HG03108 (cell line): ENCODE measurements around the gene YKT6.

Experiments used
- ATAC-seq: cut with Tn5 transposase; IDR thresholded peaks from one replicate; pipeline ENCODE4 v1.9.1; 2021; ENCODE audit warnings: moderate library complexity; ENCODE audit not compliant: unreplicated experiment

The YKT6 gene

DNA sequence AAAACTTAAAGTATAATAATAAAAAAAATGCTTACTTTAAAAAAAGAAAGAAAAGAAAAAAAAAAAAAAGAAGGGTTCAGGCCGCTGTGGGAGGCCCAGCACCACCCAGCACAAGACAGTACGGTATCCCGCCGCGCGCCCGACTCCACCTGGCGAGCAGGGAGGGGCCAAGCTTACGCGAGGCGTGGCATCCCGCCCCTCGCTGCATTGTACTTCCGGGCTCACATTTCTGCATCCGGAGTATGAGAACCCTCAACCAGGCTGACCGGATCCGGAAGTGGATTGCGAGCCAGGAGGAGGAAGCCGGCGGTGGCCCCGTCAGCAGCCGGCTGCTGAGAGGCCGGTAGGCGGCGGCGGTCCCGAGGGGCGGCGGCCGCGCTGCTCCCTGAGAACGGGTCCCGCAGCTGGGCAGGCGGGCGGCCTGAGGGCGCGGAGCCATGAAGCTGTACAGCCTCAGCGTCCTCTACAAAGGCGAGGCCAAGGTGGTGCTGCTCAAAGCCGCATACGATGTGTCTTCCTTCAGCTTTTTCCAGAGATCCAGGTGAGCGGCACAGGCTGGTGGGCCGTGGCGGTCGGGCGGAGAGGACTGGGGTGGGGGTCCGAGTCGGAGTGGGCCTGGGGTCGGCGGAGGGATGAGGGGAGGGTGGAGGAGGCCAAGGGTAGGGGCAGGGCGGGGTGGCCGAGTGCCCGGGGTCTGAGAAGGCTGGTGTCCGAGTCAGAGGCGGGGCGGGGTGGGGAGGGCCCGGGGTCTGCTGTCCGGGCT is at the start of gene YKT6:
Gene YKT6, plus strand, starts transcription at position 280 of the 763 bp plus-strand sequence. Its CDS starts 158 bp downstream, at position 438.
- ATAC-seq: peak; percentile 99

DNA sequence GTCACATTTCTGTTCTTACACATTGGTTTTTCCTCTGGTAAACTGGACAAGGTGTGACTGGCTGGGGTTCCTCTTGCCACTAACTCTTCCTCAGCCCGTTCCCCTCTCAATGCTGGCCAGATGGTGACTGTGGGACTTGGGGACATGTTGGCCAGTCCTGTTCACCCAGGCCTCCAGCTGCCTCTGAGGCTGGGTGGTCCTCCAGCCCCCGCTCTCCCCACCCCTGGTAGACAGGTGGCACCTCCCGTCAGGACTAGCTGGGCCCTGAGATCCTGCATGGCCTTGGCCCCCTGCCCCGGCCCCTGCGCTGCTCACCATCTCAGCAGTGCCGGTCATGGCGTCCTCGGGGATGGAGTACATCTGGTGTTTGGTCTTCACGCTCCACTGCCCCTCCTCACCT is 48.8 kb upstream of the YKT6 start:
- no peak for ATAC-seq

- no peak for ATAC-seq
Observed at GRCh38 chr7:44152971-44153947, 47.5 kb upstream of the YKT6 start.

GRCh38 chr7:44153948-44154335 is 46.8 kb upstream of the YKT6 start:
- no peak for ATAC-seq

GRCh38 chr7:44154703-44155102 is 46.1 kb upstream of the YKT6 start:
- no peak for ATAC-seq

- no peak for ATAC-seq
Observed at GRCh38 chr7:44155191-44156185, 45.3 kb upstream of the YKT6 start.

GRCh38 chr7:44156453-44157010 is 44.2 kb upstream of the YKT6 start:
- no peak for ATAC-seq

- ATAC-seq: no peak
Observed at GRCh38 chr7:44157116-44158080, 43.4 kb upstream of the YKT6 start.

DNA sequence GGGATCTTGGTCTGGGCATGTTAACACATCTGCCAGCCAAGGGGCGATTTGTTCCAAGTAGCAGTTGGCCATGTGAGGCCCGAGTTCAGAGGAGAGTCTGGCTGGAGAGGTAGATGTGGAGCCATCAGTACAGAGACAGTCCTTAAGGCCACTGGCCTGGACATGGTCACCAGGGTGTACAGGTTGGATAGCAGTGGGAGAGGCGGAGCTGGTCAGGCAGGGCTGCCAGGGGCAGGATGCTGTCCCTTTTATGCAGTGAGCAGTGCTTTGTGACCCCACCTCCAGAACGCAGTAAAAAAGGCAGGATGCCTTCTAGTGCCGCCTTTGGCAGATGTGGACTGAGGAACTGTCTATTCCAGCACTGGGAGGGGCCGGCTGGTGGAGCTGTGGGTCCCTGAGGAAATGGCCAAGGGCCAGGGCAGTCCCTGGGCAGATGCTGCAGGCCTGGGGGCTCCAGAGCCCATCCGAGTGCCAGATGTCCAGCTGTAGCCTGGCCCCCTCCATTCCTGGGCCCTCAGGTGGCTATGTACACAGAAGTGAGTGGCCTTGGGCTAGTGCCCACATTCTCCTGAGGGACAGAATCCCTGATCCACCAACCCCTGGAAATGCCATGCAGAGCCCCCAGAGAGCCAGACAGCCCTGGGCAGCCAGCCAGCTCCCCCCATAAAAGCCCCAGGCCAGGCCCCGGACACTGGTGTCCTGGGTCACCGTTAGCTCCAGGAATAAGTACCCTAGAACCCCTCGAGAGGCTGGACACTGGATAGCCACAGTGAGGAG is 42.5 kb upstream of the YKT6 start:
- no peak for ATAC-seq

- no peak for ATAC-seq
Observed at GRCh38 chr7:44158873-44159631, 41.7 kb upstream of the YKT6 start.

GRCh38 chr7:44159824-44160630 is 40.8 kb upstream of the YKT6 start:
- ATAC-seq: no peak

GRCh38 chr7:44161371-44161770 is 39.4 kb upstream of the YKT6 start:
- no peak for ATAC-seq

DNA sequence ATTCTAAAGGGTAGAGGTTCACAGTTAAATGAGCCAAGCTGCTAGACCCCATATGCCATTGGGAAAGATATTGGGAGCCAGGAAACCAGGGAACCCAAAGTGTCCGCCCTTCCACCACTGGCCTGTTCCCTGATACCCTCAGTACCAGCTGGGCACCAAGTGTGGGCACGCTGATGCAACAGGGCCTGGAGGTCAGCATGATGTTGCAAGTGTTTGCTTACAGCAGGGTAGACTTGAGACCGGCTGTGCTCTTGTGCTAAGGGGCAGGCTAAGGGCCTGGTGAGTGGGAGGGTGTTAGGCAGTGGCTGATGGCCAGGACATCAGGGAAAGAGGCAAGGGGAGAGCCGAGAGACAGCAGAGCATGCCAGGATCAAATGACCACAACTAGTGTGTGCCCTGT is 38.6 kb upstream of the YKT6 start:
- no peak for ATAC-seq

GRCh38 chr7:44162785-44163395 is 37.9 kb upstream of the YKT6 start:
- ATAC-seq: no peak

DNA sequence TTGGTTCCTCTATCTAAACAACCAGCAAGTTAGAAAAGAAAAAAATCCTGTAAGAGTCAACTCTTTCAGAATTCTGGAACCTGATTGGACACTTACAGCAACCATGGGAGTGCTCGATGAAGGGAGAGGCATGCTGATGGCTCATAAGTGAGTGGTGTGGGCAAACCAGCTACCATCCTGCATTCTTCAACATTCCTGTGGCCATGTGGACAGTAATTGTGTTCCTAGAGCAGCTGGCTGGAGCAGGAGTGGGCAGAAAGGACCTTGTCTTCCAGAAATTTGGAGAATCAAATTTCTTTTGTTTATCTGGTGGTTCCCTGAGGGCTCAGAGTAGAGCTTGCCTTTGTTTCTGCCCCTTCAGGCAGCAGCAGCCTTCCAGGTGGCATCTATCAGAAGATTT is 37.2 kb upstream of the YKT6 start:
- no peak for ATAC-seq

DNA sequence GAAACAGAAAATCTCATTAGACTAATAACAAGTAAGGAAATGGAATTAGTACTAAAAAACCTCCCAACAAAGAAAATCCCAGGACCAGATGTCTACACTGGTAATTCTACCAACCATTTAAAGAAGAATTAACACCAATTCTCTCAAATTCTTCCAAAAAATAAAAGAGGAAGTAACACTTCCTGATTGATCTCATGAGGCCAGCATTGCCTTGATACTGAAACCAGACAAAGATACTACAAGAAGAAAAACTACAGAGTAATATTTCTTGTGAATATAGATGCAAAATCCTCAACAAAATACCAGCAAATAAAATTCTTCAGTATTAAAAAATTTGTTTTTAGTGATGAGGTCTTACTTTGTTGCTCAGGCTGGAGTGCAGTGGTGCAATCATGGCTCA is 32.9 kb upstream of the YKT6 start:
- ATAC-seq: peak; percentile 49
